DND-41 (cell line): ENCODE results near the gene RPS23.

Source experiments
- CTCF ChIP-seq: IDR thresholded peaks from 2 replicates; pipeline ENCODE4 v1.5.1; 2012; ENCODE audit warnings: borderline replicate concordance, low read length, moderate library complexity, mild to moderate bottlenecking; ENCODE audit not compliant: poor library complexity, severe bottlenecking; ENCODE audit errors: extremely low read depth
- EZH2 ChIP-seq: IDR thresholded peaks from 3 replicates; pipeline ENCODE4 v1.6.1; 2012; ENCODE audit warnings: borderline replicate concordance, low read depth, mild to moderate bottlenecking, moderate library complexity, low read length, inconsistent platforms; ENCODE audit not compliant: severe bottlenecking

GRCh38 chr5:82290005-82290404 lies 11.9 kb upstream of the RPS23 start:
- TF ChIP-seq CTCF (no peak), EZH2 (no peak)
